MCF 10A (cell line): ENCODE measurements around the gene PNMA8A. TPM values are rescaled to one million over a fixed set of nuclear protein-coding genes. Genes with fewer than 3 reads are reported as not detected.

Source experiments
- BruUV-seq: library from RNA; stranded (reverse); fragments of 400-500 nt; replicated peaks from 2 replicates; lab custom pipeline; 2021; lab: Mats Ljungman, UMichigan
- CTCF ChIA-PET: fragments of 300-600 bp; sonication (Branson Sonifier 250); formaldehyde crosslinking; extraction: SDS; loops from one replicate; lab custom pipeline; 2021; ENCODE audit warnings: antibody characterized with exemption, inconsistent platforms; lab: Yijun Ruan, JAX
- POLR2A ChIA-PET: fragments of 300-600, 350-650 bp; sonication (Branson Sonifier 250); formaldehyde crosslinking; extraction: SDS; loops from one replicate; lab custom pipeline; 2020; ENCODE audit warnings: antibody characterized with exemption, inconsistent platforms; lab: Yijun Ruan, JAX
- DNase-seq: peaks from one replicate; pipeline ENCODE4 v3.0.0-alpha.2; 2018; ENCODE audit not compliant: unreplicated experiment
- H3K27ac Mint-ChIP-seq: one replicate; pipeline ENCODE4 v1.8.0; 2022; ENCODE audit warnings: mild to moderate bottlenecking, low read depth, mixed read lengths; ENCODE audit not compliant: unreplicated experiment
- H3K27me3 Mint-ChIP-seq: one replicate; pipeline ENCODE4 v1.8.0; 2022; ENCODE audit warnings: mixed read lengths; ENCODE audit not compliant: insufficient read depth, unreplicated experiment
- H3K36me3 Mint-ChIP-seq: one replicate; pipeline ENCODE4 v1.8.0; 2022; ENCODE audit warnings: mild to moderate bottlenecking, moderate library complexity, mixed read lengths; ENCODE audit not compliant: insufficient read depth, unreplicated experiment
- H3K4me1 Mint-ChIP-seq: one replicate; pipeline ENCODE4 v1.8.0; 2022; ENCODE audit warnings: mixed read lengths; ENCODE audit not compliant: insufficient read depth, unreplicated experiment
- H3K4me3 Mint-ChIP-seq: one replicate; pipeline ENCODE4 v1.8.0; 2022; ENCODE audit warnings: mild to moderate bottlenecking, moderate library complexity, mixed read lengths; ENCODE audit not compliant: unreplicated experiment
- H3K9me3 Mint-ChIP-seq: one replicate; pipeline ENCODE4 v1.8.0; 2022; ENCODE audit warnings: mixed read lengths; ENCODE audit not compliant: unreplicated experiment
- CTCF ChIP-seq: fragments of 200-600 bp; IDR thresholded peaks from one replicate; pipeline ENCODE4 v1.8.0; 2022; ENCODE audit warnings: antibody characterized with exemption, mild to moderate bottlenecking; ENCODE audit not compliant: unreplicated experiment
- intact Hi-C: fragments of 100-400 bp; cut with micrococcal nuclease; formaldehyde crosslinking; loops from 2 replicates; pipeline ENCODE4 v1.14.1; 2022
- total RNA-seq: library from RNA; stranded (reverse); gene quantifications from 2 replicates; pipeline ENCODE4 v1.2.3, GENCODE V29; 2022

PNMA8A gene
- total RNA-seq, 1 experiment from 2014 or later: 7.6 TPM

- no peak overlapping the region for H3K27ac Mint-ChIP-seq
- BruUV-seq: no TSS peak
- peak; percentile 46 for TF ChIP-seq CTCF
- ChIA-PET CTCF (interaction anchor here (0.6 to 1.8 kb wide), 18 partner anchors 10 to 929 kb away, joined by 3 to 9 read pairs (median 4); no protein-coding TSS in a partner anchor), POLR2A (interaction anchor here (0.6 to 0.7 kb wide), 2 partner anchors 116 to 235 kb away, joined by 3 to 4 read pairs; no protein-coding TSS in a partner anchor)
- H3K36me3 Mint-ChIP-seq: peaks cover 7% of the 10 kb centered on the region
- peaks cover 7% of the 10 kb centered on the region for H3K4me1 Mint-ChIP-seq
- DNase-seq: peak; percentile 34
- no peak overlapping the region for H3K4me3 Mint-ChIP-seq
- intact Hi-C loops: loop anchor here (1.0 kb wide), 1 partner anchor 26 kb away; no protein-coding TSS in a partner anchor
- H3K9me3 Mint-ChIP-seq: peaks cover 5% of the 10 kb centered on the region
- H3K27me3 Mint-ChIP-seq: no peaks in the 10 kb centered on the region
These were observed 44.6 kb upstream of the PNMA8A start for GRCh38 chr19:46515879-46516350.

- H3K36me3 Mint-ChIP-seq: peaks cover 7% of the 10 kb centered on the region
- BruUV-seq: no TSS peak
- ChIA-PET CTCF (interaction anchor here (0.6 to 1.8 kb wide), 5 partner anchors 27 to 421 kb away, joined by 3 to 6 read pairs (median 3); no protein-coding TSS in a partner anchor), POLR2A (no interaction called here)
- no peak overlapping the region for H3K4me3 Mint-ChIP-seq
- DNase-seq: no peak
- H3K9me3 Mint-ChIP-seq: peaks cover 8% of the 10 kb centered on the region
- intact Hi-C loops: no loop called here
- no peaks in the 10 kb centered on the region for H3K27me3 Mint-ChIP-seq
- H3K4me1 Mint-ChIP-seq: peaks cover 7% of the 10 kb centered on the region
- no peak overlapping the region for H3K27ac Mint-ChIP-seq
- TF ChIP-seq CTCF: no peak
These were observed 43.9 kb upstream of the PNMA8A start for GRCh38 chr19:46515290-46515609.

GRCh38 chr19:46514589-46515289 lies 43.4 kb upstream of the PNMA8A start:
- Mint-ChIP-seq H3K36me3 (peaks cover 7% of the 10 kb centered on the region), H3K27ac (no peak overlapping the region), H3K9me3 (peaks cover 8% of the 10 kb centered on the region), H3K4me1 (peaks cover 7% of the 10 kb centered on the region), H3K4me3 (no peak overlapping the region), H3K27me3 (no peaks in the 10 kb centered on the region)
- no TSS peak for BruUV-seq
- no peak for TF ChIP-seq CTCF
- intact Hi-C loops: no loop called here
- no peak for DNase-seq
- POLR2A ChIA-PET: no interaction called here
- CTCF ChIA-PET: interaction anchor here (0.6 to 4.4 kb wide), 21 partner anchors 8 to 234 kb away, joined by 3 to 26 read pairs (median 4); no protein-coding TSS in a partner anchor

- CTCF ChIA-PET: interaction anchor here (0.6 to 4.4 kb wide), 30 partner anchors 8 to 1683 kb away, joined by 3 to 26 read pairs (median 4); no protein-coding TSS in a partner anchor
These were observed 42.3 kb upstream of the PNMA8A start for GRCh38 chr19:46513461-46514236.

More at GRCh38 chr19:46513461-46514236, 42.3 kb upstream of the PNMA8A start:
- H3K27ac Mint-ChIP-seq: no peak overlapping the region
- H3K4me3 Mint-ChIP-seq: no peak overlapping the region
- peaks cover 7% of the 10 kb centered on the region for H3K36me3 Mint-ChIP-seq
- peaks cover 7% of the 10 kb centered on the region for H3K4me1 Mint-ChIP-seq
- no TSS peak for BruUV-seq
- intact Hi-C loops: loop anchor here (1.0 kb wide), 2 partner anchors 118 to 233 kb away; no protein-coding TSS in a partner anchor
- peak; percentile 75 for DNase-seq
- peak; percentile 95 for TF ChIP-seq CTCF
- POLR2A ChIA-PET: interaction anchor here (0.6 kb wide), 1 partner anchor 23 kb away, joined by 3 read pairs; no protein-coding TSS in a partner anchor
- no peaks in the 10 kb centered on the region for H3K27me3 Mint-ChIP-seq
- H3K9me3 Mint-ChIP-seq: peaks cover 8% of the 10 kb centered on the region
